CD4-positive, alpha-beta T cell treated with Interleukin-6 for 4 hours (primary cell): ENCODE data around the gene SPG7.

ENCODE experiments used
- DNase-seq: peaks from one replicate; pipeline ENCODE4 v3.0.0-alpha.2; 2020; ENCODE audit warnings: mixed read lengths

The SPG7 gene

DNA sequence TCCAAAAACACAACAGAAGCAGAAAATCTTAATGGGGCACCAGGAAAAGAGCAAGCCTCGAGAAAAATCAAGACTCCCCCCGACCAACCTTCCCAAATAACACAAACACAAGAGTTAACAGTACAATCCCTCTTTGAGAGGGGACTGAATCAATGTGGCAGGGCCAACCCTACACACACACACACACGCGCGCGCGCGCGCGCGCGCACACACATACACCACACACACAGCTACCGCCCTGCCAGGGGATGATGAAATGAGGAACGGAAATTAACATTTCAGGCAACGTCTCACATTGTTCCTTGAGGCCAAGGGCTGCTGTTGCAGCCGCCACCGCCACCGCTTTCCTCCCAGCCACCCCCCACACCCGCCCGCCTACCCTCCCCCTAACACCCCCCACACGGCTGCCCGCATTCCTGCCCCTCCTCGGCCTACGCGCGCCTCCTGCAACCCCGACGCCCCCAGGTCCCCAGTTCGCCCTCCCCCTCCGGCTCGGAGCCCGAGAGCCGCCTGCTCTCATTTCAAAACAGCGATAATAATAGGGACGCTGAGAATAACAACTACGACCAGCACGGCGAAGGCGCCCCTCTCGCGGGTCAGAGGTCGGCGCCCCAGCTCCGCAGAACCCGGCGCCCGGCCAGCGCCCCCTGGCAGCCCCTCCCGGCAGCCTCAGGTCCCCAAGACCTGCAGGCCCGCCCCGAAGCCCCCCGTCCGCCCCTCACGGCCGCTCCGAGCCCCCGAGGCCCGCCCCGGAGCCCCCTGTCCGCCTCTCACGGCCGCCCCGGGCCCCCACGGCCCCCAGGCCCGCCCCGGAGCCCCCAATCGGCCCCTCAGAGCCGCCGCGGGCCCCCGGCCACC, 18.9 kb upstream of the SPG7 start:
- peak; percentile 92 for DNase-seq

DNA sequence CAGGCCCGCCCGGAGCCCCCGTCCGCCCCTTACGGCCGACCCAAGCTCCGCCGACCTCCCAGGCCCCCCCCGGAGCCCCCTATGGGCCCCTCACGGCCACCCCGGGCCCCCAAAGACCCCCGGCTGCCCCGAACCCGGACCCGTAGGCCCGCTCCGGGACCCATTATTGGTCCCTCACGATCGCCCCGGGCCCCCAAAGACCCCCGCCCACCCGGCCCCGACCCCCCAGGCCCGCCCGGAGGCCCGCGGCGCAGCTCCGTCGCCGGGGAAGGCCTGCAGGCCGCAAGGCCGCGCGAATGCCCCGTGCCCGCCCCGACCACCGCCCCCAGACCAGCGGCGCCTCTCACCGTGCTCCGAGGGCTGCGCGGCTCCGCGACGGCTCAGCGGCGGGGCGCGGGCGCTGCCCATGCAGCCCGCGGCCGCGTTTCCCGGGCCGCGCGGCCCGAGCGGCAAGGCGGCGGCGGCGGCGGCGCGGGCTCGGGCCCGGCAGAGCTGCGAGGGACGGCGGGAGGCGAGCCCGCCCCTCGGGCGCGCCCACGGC, 18.2 kb upstream of the SPG7 start:
- DNase-seq = no peak

DNA sequence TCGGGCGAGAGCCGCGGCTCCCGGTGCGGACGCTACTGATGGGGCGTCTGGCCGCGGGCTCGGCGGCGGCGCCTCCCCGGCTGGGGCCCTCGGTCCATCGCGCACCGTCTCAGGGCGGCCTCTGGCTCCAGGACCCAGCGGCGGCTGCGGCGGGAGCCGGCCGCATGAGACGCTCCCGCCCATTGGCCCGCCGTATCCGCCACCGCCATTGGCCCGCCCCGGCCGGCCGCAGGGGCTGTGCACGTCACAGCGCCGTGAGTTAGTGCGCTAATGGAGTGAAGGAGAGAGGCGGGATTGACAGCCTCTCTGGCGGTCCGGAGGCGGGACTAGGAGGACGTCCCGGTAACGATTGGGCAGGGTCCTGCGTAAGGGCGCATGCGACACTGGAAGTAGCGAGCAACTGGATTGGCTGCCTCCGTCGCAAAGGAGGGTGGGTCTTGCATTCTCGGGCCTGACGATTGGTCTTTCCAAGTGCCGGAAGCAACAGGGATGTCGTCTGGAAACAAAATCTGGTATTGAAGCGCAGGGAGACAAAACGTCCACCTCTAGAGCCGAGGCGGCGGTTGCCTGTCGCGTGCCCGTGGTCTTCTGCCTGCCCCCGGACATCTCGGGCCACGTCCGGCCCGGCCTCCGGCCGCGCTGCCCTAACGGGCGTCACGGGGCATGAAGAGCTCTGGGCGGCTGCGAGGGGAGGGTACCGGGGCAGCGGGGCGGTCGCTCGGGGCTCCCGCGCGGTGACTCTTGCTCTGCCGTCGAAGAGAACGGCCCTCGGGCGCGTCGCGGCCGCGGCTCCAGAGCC, 17.6 kb upstream of the SPG7 start, which contains the start of gene ANKRD11:
Gene ANKRD11, minus strand, starts transcription at position 123 of the 799 bp plus-strand sequence. CDS start 173,542 bp downstream, outside the sequence.
- DNase-seq = peak; percentile 98

DNA sequence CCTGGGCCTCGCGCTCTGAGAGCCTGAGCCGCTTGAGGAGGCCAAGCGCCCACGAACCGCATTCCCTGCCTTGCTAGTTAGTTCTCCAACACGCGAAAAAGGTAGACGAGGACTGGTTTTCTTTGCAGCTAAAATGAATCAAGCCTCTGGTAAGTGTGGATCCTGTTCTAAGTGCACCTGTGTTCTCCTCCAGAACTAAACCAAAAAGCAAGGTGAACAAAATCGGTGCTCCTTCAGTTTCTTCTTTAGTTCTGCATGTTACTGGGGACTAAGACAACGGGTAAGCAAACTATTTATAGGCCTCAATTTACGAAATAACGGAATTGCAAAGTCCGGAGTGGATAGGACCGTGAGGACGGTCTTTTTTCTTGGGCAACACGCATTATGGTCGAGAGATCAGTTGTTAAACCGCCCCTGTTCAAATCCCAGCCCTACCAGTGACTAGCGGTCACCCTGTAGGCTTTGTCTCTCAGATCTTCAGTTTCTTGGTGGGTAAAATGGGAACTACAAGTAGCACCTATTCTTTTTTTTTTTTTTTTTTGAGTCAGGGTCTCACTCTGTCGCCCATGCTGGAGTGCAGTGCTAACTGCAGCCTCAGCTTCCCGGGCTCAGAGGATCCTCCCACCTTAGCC, 16.8 kb upstream of the SPG7 start:
- no peak for DNase-seq

DNA sequence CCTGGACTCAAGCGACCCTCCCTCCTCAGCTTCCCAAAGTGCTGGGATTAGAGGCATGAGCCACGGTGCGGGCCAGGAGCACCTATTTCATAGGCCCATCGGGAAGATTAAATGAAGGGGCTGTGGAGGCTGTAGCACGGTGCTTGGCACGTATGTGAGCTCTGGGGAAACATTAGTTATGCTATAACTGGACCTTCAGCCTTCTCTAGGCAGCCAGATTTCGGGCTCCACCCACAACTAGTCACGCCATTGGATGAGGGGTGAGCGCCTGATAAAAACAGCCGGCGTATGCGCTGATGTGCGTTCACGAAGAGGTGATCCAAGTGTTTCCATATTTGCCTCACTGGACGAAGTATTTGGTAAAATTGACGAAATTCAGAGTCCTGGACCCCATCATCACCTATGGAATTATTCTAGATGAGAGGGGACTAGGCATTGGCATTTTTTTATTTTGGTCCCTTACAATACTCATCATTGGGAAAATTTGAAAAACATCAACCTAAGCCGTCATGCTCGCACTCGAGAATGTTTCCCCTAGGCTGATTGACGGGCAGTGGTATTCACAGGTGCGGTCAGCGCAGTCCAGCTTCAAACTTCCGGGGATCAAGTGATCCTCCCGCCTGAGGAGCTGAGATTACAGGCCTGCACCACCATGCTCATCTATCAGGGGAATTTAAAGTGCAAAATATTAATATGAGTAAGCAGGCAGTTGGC, 16.1 kb upstream of the SPG7 start:
- no peak for DNase-seq

DNA sequence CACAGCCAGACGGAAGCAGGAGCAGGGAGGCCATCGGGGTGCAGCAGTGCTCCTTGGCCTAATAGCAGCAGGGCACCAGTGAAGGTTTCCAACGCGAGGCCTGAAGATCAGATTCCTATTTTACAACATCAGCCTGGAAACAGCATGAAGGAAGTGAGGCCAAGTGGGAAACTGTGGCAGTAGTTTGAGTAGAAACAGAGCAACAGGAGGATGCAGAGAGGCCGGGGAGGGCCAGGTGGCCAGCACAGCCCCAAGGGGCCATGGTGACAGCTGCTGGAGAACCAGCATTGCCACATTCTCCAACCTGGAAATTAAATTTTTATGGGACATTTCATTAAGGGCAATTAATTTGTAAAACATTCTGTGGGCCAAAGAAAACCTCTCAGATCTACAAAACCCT, 14.4 kb upstream of the SPG7 start:
- no peak for DNase-seq

DNA sequence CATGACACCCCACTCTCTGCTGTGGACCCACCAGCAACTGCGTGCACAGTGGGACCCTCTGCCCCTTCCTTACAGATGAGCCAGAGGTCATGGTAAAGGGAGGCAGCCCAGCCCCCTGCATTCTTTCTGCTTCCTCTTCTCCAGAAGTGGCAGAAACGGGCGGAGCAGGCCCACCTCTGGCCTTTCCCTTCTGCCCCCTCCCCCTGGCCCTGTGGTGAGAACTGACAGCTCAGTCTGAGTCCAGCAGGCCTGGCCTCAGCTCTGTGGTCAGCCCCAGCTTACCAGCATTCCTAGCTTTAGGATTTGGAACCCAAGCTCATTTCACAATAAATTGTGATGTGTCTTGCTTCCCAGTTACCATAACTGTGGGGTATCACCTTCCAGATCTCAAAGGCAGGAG, 13.1 kb upstream of the SPG7 start:
- no peak for DNase-seq

DNA sequence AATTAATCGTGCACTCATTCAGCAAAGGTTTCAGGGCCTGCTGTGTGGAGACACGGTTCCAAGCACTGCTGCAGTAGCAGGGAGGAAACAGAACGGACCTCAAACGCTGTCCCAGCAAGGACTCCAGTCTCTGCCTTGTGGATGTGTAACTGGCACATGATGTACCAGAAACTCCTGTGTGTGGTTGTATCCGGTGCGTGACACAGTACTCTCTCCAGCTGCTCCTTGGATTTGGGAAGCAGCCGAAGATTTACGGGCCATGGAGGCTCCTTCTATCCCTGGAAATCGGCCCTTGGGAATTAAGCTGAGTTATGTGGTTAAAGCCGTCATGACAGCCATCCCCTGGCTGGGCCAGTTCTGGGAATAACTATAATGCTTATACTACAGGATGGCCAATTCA, 9.4 kb upstream of the SPG7 start:
- DNase-seq = no peak

DNA sequence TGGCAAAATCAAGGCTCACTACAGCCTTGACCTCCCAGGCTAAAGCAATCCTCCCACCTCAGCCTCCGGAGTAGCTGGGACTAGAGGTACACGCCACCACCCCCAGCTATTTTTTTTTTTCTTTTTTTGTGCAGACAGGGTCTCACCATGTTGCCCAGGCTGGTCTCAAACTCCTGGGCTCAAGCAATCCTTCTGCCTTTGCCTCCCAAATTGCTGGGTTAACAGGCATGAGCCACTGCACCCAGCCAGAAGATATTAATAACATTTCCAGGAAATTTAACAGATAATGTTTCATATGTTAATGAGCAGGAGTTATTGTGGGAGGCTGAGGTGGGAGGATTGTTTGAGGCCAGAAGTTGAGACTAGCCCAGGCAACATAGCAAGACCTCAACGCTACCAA, 8.4 kb upstream of the SPG7 start:
- no peak for DNase-seq

DNA sequence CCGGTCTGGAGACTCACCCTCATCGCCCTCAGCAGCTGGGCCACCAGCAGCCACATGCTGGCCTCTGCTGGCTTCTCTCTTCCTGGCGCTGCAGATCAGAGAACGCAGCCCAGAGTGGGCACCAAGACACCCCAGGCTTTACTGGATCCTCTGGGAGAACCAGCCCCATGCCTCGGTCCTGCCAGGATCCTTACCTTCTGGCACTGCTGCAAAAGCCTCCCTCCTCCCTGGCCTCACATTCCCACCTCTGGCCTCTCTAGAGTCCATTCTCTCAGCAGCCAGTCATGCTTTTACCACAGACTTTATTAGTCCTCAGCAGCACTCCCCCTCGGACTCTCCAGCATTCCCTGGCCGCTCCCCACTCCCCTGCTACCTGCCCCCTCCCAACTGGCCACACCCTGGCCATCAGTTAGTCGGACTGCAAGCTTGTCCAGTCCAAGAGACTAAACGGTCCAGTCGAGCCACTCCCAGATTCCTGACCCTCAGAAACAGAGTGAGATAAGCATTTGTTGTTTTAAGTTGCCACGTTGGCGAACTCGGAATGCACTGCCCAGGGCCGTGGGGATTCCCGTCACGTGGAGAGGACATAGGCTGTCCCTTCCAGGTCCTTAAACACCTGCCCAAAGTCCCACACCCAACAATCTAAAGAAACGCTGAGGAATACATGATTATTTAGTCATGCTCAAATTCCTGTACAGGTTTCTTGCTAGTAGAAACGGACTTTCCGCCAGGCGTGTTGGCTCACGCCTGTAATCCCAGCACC, 5.9 kb upstream of the SPG7 start:
- no peak for DNase-seq

DNA sequence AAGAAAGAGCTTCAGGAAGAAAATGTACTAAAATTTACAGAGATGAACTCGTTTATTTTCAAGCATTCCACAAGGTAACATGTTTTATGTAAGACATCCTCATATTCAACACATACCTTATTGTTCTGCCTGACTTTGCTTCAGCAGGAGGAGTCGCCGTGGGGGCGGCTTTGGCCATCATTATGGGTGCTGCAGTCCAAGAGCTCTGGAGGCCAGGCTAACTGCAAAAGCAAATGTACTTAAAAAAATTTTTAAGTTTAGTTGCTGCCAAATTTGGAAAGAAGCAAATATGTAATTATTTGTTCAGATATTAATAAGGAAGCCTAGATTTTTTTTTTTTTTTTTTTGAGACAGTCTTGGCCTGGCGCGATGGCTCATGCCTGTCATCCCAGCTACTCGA, 4.1 kb upstream of the SPG7 start:
- DNase-seq = no peak

DNA sequence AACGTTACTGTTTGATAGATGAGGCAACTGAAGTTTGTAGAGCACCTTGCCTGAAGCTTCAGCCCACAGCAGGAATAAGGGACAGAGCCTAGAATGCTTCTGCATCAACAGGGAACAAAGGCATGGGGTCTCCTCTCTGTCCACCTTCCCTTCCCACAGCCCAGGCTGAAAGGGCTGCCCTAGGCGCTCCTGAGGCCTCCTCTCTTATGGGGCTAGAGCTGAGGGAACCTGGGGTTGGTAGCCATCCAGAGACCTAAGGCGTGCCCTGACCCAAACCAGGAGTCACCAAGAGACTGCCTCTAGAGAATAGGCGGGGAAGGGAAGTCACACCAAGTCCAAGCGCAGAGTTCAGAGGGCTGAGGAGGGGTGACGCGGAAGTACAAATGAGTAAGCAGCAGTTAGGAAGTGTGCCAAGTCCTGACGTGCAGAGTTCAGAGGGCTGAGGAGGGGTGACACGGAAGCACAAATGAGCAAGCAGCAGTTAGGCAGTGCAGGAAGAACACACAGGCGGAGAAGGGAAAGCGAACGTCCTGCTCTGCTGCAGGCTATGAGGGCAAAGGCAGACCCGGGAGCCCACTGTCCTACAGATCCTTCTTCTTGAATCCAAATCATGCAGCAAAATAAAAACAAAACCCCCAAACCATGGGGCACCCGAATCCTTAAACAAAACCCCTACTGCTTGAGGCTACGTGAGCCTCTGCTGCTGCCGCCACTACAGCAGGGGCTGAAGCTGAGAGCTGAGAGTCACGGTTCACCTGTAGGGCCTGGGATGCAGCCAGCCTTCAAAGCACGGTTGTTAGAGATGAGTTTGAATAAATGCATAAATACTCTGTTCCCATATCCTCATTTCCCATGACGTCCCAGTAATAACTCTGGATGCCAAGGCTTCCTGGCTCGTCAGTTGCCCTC, 2.7 kb upstream of the SPG7 start:
- peak; percentile 94 for DNase-seq

DNA sequence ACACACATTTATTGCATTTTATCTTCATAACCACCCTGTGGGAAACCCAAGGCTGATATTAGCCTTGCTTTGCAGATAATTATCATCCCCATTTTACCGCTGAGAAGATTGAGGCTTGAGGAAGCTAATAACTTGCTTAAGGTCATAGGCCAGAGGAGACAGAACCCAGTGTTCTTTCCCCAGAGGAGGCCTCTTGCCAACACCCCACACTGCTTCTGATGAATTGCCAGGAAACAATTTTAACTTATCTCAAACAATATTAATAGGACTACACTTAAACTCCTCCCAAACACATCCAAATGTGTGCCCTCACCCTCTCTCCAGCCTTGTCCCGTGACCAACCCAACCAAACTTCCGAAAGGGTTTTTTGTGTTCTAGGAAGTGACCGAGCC, 2.1 kb upstream of the SPG7 start:
- no peak for DNase-seq

DNA sequence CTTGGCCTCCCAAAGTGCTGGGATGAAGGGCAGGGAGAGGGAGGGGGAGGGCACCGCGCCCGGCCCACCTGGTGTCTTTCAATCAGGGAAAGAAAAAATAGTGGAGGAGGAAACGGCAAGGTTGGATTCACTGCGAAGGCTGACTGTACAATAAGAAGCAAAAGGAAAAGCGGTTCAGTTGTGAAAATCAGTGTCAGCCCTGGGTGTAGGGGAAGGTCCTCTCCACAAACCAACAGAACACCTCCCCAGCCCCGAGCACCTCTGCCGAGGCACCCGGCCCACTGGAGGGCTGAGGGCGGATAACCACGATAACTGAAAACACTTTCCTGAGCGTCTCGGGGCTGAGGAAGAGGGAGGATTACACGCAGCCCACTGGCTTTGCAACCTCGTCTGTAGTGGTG, 1.4 kb upstream of the SPG7 start:
- DNase-seq = peak; percentile 39

DNA sequence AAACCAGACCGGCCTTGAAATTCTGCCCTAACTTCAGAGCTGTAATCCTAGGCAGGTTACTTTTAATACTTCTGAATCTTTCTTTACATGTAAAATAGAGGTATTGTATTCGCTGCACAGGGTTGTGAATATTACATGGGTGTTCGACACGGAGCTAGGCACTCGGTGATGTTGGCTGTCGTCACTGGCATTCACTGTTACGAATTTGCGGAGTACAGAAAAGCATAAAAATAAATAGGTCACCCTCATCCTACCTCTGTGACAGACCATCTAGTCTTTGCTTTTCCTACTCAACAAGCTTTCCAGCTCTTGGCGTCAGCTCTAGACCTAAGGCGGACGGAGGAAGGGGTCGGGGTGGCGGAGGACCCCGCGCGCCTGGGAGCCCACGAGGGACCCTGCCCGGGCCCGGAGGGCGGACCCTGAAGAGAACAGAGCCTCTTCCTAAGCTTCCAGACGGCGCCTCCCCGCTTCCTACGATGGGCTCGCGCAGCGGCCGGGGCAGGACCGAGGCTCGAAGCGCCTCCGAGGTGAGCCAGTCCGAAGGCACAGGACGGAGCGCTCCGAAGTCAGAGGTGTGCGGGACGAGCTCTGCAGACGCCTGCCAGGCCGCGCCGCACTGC, 879 bp upstream of the SPG7 start:
- no peak for DNase-seq

DNA sequence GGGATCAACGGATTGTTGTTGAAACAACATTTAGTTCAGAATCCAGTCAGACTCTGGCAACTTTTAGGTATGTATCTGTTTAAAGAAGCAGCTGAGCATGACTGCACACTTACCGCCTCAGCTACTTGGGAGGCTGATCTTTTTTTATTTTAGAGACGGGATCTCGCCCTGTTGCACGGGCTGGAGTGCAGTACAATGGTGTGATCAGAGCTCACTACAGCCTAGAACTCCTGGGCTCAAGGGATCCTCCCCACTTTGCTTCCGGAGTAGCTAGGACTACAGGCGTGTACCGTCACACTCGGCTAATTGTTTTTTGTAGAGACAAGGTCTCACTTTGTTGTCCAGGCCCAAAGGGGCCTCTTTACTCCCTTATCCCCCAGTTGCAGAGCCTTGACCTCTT, 2.3 kb downstream of the SPG7 start:
- no peak for DNase-seq

DNA sequence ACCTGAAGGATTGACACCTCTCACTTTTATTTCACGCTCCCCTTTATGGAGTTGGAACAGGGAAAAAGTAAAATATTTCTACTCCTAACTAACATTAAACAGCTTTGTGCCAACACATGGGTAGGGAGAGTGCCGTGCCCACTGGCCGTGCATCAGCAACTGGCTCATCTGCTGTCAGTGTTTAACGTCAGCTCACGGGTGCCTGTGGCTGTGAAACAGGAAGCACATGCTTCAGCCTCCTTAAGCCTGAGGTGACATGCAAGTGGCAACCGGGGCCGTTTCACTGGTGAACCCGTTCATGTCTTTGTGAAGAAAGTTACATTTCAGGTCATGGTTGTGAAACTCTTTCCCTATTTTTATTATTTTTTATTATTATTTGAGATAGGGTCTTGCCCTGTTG, 3.2 kb downstream of the SPG7 start:
- DNase-seq = no peak

DNA sequence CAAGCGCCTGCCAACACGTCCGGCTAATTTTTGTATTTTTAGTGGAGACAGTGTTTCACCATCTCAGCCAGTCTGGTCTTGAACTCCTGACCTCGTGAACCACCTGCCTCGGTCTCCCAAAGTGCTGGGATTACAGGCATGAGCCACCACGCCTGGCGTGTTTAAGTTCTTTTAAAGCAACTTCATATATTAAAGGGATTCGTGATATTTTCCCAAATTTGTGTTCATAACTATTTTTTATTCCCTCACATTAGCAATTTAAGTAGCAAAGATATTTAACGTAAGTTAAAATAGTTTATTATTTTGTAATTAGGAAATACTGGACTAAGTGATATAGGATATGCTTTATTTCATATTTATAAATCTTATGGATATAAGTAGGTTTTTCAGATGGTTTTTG, 4.2 kb downstream of the SPG7 start:
- no peak for DNase-seq

DNA sequence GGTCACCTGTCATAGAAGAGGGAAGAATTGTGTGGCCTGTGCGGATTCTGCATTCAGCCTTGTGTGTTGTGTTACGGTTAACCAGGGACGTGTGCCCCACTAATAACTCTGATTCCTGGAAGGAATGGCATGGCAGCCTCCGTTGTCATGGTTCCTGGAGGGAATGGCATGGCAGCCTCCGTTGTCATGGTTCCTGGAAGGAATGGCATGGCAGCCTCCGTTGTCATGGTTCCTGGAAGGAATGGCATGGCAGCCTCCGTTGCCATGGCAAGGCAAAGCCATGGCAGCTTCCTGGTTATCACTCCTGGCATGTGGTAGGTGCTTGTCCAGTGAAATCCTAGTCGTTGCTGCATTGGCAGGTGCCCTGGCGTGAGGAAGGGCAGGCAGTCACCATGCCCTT, 8.9 kb downstream of the SPG7 start:
- DNase-seq = no peak

DNA sequence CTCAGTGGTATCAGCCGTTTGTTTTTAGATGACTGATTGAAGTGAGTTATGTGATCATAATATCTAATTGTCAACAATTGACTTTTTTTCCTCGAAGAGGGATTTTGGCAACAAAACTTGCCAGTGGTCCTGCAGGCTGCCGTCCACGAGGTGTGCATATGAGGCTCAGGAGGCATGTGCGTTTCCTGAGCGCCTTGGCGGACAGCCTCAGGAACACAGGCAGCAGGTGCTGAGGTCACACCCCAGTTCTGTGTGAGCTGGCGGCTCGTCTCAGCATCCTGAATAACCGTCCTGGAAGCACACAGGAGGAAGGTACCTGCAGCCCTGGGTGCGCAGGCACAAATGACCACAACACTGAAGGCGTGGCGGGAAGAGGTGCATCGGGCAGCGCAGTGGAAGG, 11.7 kb downstream of the SPG7 start:
- no peak for DNase-seq
